ENCODE data around the gene SNRNP200. TPM values are rescaled to one million over a fixed set of nuclear protein-coding genes. Genes with fewer than 3 reads are reported as not detected.
A peak's percentile ranks its signal among the peaks of the same experiment; 100 is the strongest.

The SNRNP200 gene
- total and polyA plus RNA-seq, 3 experiments from 2014 or later, result 108 to 206 (median 203) TPM

- Mint-ChIP-seq H3K9me3 (no peaks in the 10 kb centered on the region), H3K4me1 (peaks cover 54 to 70% (median 69%) of the 10 kb centered on the region in 3 donors), H3K27me3 (no peaks in the 10 kb centered on the region), H3K4me3 (peak overlapping the region; percentile 90 to 99 (median 96)), H3K36me3 (peaks cover 0 to 46% (median 2%) of the 10 kb centered on the region in 3 donors), H3K27ac (peak overlapping the region; percentile 91 to 97 (median 96))
- ChIA-PET POLR2A (interaction anchor here (1.2 to 3.8 kb wide), 5 partner anchors 9 to 20 kb away, joined by 3 to 32 read pairs (median 8); partner anchors contain the start of gene NCAPH), CTCF (interaction anchor here (1.1 to 6.5 kb wide), 5 partner anchors 9 to 186 kb away, joined by 3 to 58 read pairs (median 4); partner anchors contain the start of gene NCAPH)
- peaks cover 33% of the 10 kb centered on the region for H3K4me1 ChIP-seq (ENCODE audit: insufficient read depth, low read length)
- H3K4me3 ChIP-seq (ENCODE audit: low read length), result peak overlapping the region; percentile 93
- peaks cover 5% of the 10 kb centered on the region for H3K36me3 ChIP-seq (ENCODE audit: insufficient read depth, low read length)
- DNase-seq, result peak in 1 of 5 donors; percentile 32
- H3K27me3 ChIP-seq (ENCODE audit: insufficient read depth, low read length, poor library complexity, severe bottlenecking), result no peaks in the 10 kb centered on the region
- peak overlapping the region; percentile 69 for H3K27ac ChIP-seq (ENCODE audit: low read depth, low read length)
- no peaks in the 10 kb centered on the region for H3K9me3 ChIP-seq (ENCODE audit: low read length)
Observed at GRCh38 chr2:96324721-96325040, 19.3 kb upstream of the SNRNP200 start.

GRCh38 chr2:96323849-96324248 lies 18.5 kb upstream of the SNRNP200 start:
- Mint-ChIP-seq H3K4me3 (peak overlapping the region; percentile 13 to 99 (median 90)), H3K36me3 (peaks cover 0 to 47% (median 4%) of the 10 kb centered on the region in 3 donors), H3K27ac (peak overlapping the region in 5 of 8 donors; percentile 29 to 96 (median 95)), H3K9me3 (no peaks in the 10 kb centered on the region), H3K27me3 (no peaks in the 10 kb centered on the region), H3K4me1 (peaks cover 57 to 78% (median 77%) of the 10 kb centered on the region in 3 donors)
- H3K9me3 ChIP-seq (ENCODE audit: low read length), result no peaks in the 10 kb centered on the region
- H3K27me3 ChIP-seq (ENCODE audit: insufficient read depth, low read length, poor library complexity, severe bottlenecking), result no peaks in the 10 kb centered on the region
- CTCF ChIA-PET, result interaction anchor here (1.1 to 6.5 kb wide), 4 partner anchors 8 to 56 kb away, joined by 3 to 58 read pairs (median 6); partner anchors contain the start of gene NCAPH
- peaks cover 5% of the 10 kb centered on the region for H3K36me3 ChIP-seq (ENCODE audit: insufficient read depth, low read length)
- DNase-seq, result no peak
- H3K27ac ChIP-seq (ENCODE audit: low read depth, low read length), result no peak overlapping the region
- no peak overlapping the region for H3K4me3 ChIP-seq (ENCODE audit: low read length)
- H3K4me1 ChIP-seq (ENCODE audit: insufficient read depth, low read length), result peaks cover 33% of the 10 kb centered on the region
- POLR2A ChIA-PET, result interaction anchor here (2.3 to 3.8 kb wide), 2 partner anchors 11 to 18 kb away, joined by 9 to 32 read pairs; partner anchors contain the start of gene NCAPH

GRCh38 chr2:96320728-96321622 lies 15.6 kb upstream of the SNRNP200 start:
- Histone ChIP-seq H3K9me3 (ENCODE audit: low read length) (no peaks in the 10 kb centered on the region), H3K4me3 (ENCODE audit: low read length) (peak overlapping the region; percentile 47), H3K27me3 (ENCODE audit: insufficient read depth, low read length, poor library complexity, severe bottlenecking) (no peaks in the 10 kb centered on the region), H3K36me3 (ENCODE audit: insufficient read depth, low read length) (no peaks in the 10 kb centered on the region), H3K27ac (ENCODE audit: low read depth, low read length) (peak overlapping the region; percentile 55), H3K4me1 (ENCODE audit: insufficient read depth, low read length) (peaks cover 32% of the 10 kb centered on the region)
- DNase-seq, result no peak
- ChIA-PET CTCF (interaction anchor here (1.1 to 3.5 kb wide), 15 partner anchors 10 to 537 kb away, joined by 3 to 30 read pairs (median 5); partner anchors contain the start of genes ANKRD39, NCAPH and SNRNP200), POLR2A (interaction anchor here (0.7 to 4.2 kb wide), 7 partner anchors 14 to 216 kb away, joined by 3 to 42 read pairs (median 11); partner anchors contain the start of genes ARID5A, NCAPH, SNRNP200 and STARD7)
- no peaks in the 10 kb centered on the region for H3K9me3 Mint-ChIP-seq
- H3K4me1 Mint-ChIP-seq, result peaks cover 57 to 76% (median 73%) of the 10 kb centered on the region in 3 donors
- H3K36me3 Mint-ChIP-seq, result peaks cover 0 to 30% (median 3%) of the 10 kb centered on the region in 3 donors
- H3K27ac Mint-ChIP-seq, result peak overlapping the region; percentile 62 to 96 (median 81)
- H3K4me3 Mint-ChIP-seq, result peak overlapping the region; percentile 86 to 95 (median 91)
- H3K27me3 Mint-ChIP-seq, result no peaks in the 10 kb centered on the region

- Mint-ChIP-seq H3K27me3 (no peaks in the 10 kb centered on the region), H3K9me3 (no peaks in the 10 kb centered on the region), H3K36me3 (peaks cover 2 to 25% (median 3%) of the 10 kb centered on the region in 3 donors), H3K4me3 (peak overlapping the region; percentile 86 to 95 (median 91)), H3K4me1 (peaks cover 58 to 76% (median 73%) of the 10 kb centered on the region in 3 donors), H3K27ac (peak overlapping the region; percentile 20 to 96 (median 81))
- Histone ChIP-seq H3K4me3 (ENCODE audit: low read length) (no peak overlapping the region), H3K4me1 (ENCODE audit: insufficient read depth, low read length) (peaks cover 36% of the 10 kb centered on the region), H3K36me3 (ENCODE audit: insufficient read depth, low read length) (no peaks in the 10 kb centered on the region), H3K27me3 (ENCODE audit: insufficient read depth, low read length, poor library complexity, severe bottlenecking) (no peaks in the 10 kb centered on the region), H3K9me3 (ENCODE audit: low read length) (no peaks in the 10 kb centered on the region), H3K27ac (ENCODE audit: low read depth, low read length) (no peak overlapping the region)
- POLR2A ChIA-PET, result interaction anchor here (0.6 to 4.2 kb wide), 4 partner anchors 10 to 217 kb away, joined by 9 to 42 read pairs (median 14); partner anchors contain the start of genes ARID5A and SNRNP200
- no peak for DNase-seq
- CTCF ChIA-PET, result interaction anchor here (1.1 to 3.5 kb wide), 12 partner anchors 9 to 538 kb away, joined by 3 to 30 read pairs (median 4); partner anchors contain the start of genes ANKRD39, NCAPH and SNRNP200
Observed at GRCh38 chr2:96320326-96320725, 15.0 kb upstream of the SNRNP200 start.

GRCh38 chr2:96319396-96319795 lies 14.1 kb upstream of the SNRNP200 start:
- Mint-ChIP-seq H3K36me3 (peaks cover 3 to 25% (median 5%) of the 10 kb centered on the region in 3 donors), H3K27me3 (no peaks in the 10 kb centered on the region), H3K9me3 (no peaks in the 10 kb centered on the region), H3K4me1 (peaks cover 57 to 76% (median 72%) of the 10 kb centered on the region in 3 donors), H3K27ac (peak overlapping the region in 7 of 8 donors; percentile 43 to 89 (median 83)), H3K4me3 (peak overlapping the region; percentile 16 to 86 (median 60))
- Histone ChIP-seq H3K27ac (ENCODE audit: low read depth, low read length) (no peak overlapping the region), H3K4me1 (ENCODE audit: insufficient read depth, low read length) (peaks cover 33% of the 10 kb centered on the region), H3K9me3 (ENCODE audit: low read length) (no peaks in the 10 kb centered on the region), H3K36me3 (ENCODE audit: insufficient read depth, low read length) (no peaks in the 10 kb centered on the region), H3K4me3 (ENCODE audit: low read length) (no peak overlapping the region), H3K27me3 (ENCODE audit: insufficient read depth, low read length, poor library complexity, severe bottlenecking) (no peaks in the 10 kb centered on the region)
- ChIA-PET POLR2A (interaction anchor here (2.9 to 4.2 kb wide), 2 partner anchors 14 to 23 kb away, joined by 11 to 42 read pairs; partner anchors contain the start of gene SNRNP200), CTCF (interaction anchor here (1.1 to 3.5 kb wide), 3 partner anchors 16 to 539 kb away, joined by 3 to 30 read pairs (median 3); partner anchors contain the start of genes ANKRD39 and NCAPH)
- DNase-seq, result no peak

GRCh38 chr2:96318723-96319122 lies 13.4 kb upstream of the SNRNP200 start:
- ChIA-PET CTCF (interaction anchor here (1.2 to 3.5 kb wide), 2 partner anchors 17 to 26 kb away, joined by 3 to 30 read pairs; partner anchors contain the start of gene NCAPH), POLR2A (interaction anchor here (1.2 to 4.2 kb wide), 2 partner anchors 13 to 17 kb away, joined by 3 to 42 read pairs; partner anchors contain the start of genes NCAPH and SNRNP200)
- Mint-ChIP-seq H3K27ac (peak overlapping the region; percentile 43 to 89 (median 79)), H3K9me3 (no peaks in the 10 kb centered on the region), H3K27me3 (no peaks in the 10 kb centered on the region), H3K36me3 (peaks cover 3 to 25% (median 5%) of the 10 kb centered on the region in 3 donors), H3K4me1 (peaks cover 51 to 72% (median 65%) of the 10 kb centered on the region in 3 donors), H3K4me3 (peak overlapping the region; percentile 16 to 81 (median 60))
- Histone ChIP-seq H3K27ac (ENCODE audit: low read depth, low read length) (no peak overlapping the region), H3K36me3 (ENCODE audit: insufficient read depth, low read length) (no peaks in the 10 kb centered on the region), H3K9me3 (ENCODE audit: low read length) (no peaks in the 10 kb centered on the region), H3K4me3 (ENCODE audit: low read length) (no peak overlapping the region), H3K27me3 (ENCODE audit: insufficient read depth, low read length, poor library complexity, severe bottlenecking) (no peaks in the 10 kb centered on the region), H3K4me1 (ENCODE audit: insufficient read depth, low read length) (peaks cover 29% of the 10 kb centered on the region)
- no peak for DNase-seq

- POLR2A ChIA-PET, result interaction anchor here (1.2 kb wide), 1 partner anchor 18 kb away, joined by 3 read pairs; the partner anchor contains the start of gene NCAPH
- no peaks in the 10 kb centered on the region for H3K27me3 Mint-ChIP-seq
- no peak overlapping the region for H3K27ac ChIP-seq (ENCODE audit: low read depth, low read length)
- peaks cover 29% of the 10 kb centered on the region for H3K4me1 ChIP-seq (ENCODE audit: insufficient read depth, low read length)
- H3K36me3 Mint-ChIP-seq, result peaks cover 3 to 25% (median 5%) of the 10 kb centered on the region in 3 donors
- H3K4me1 Mint-ChIP-seq, result peaks cover 47 to 66% (median 59%) of the 10 kb centered on the region in 3 donors
- H3K9me3 ChIP-seq (ENCODE audit: low read length), result no peaks in the 10 kb centered on the region
- peak overlapping the region; percentile 42 to 90 (median 82) for H3K27ac Mint-ChIP-seq
- peak overlapping the region in 4 of 7 donors; percentile 22 to 71 (median 46) for H3K4me3 Mint-ChIP-seq
- no peaks in the 10 kb centered on the region for H3K27me3 ChIP-seq (ENCODE audit: insufficient read depth, low read length, poor library complexity, severe bottlenecking)
- H3K36me3 ChIP-seq (ENCODE audit: insufficient read depth, low read length), result no peaks in the 10 kb centered on the region
- CTCF ChIA-PET, result interaction anchor here (3.4 kb wide), 1 partner anchor 27 kb away, joined by 15 read pairs; no protein-coding TSS in a partner anchor
- H3K4me3 ChIP-seq (ENCODE audit: low read length), result no peak overlapping the region
- no peak for DNase-seq
- no peaks in the 10 kb centered on the region for H3K9me3 Mint-ChIP-seq
Observed at GRCh38 chr2:96317584-96317997, 12.2 kb upstream of the SNRNP200 start.
